Fibroblast of lung (primary cell): ENCODE results near the gene GNE. TPM values are rescaled to one million over a fixed set of nuclear protein-coding genes. Genes with fewer than 3 reads are reported as not detected.
"Not testable (repeated sequence)": the region's sequence is repeated elsewhere in the genome, so short reads cannot be mapped to it uniquely, and the experiment has no call there.

Experiments
- DNase-seq, 2 donors: peaks; one replicate each; pipeline versions ENCODE4 v3.0.0 to v3.0.0-alpha.2; 2010; ENCODE audit warnings: low read depth in 2 of 2
- H2AFZ ChIP-seq: 2 replicates; pipeline ENCODE4 v1.5.1; 2012; ENCODE audit warnings: low read length, control low read depth, inconsistent platforms
- H3K27ac ChIP-seq: 2 replicates; pipeline ENCODE4 v1.5.1; 2011; ENCODE audit warnings: low read length, control low read depth; ENCODE audit not compliant: insufficient read depth
- H3K27me3 ChIP-seq: 2 replicates; pipeline ENCODE4 v1.5.1; 2011; ENCODE audit warnings: mild to moderate bottlenecking, low read length; ENCODE audit not compliant: control insufficient read depth, insufficient read depth
- H3K36me3 ChIP-seq: 2 replicates; pipeline ENCODE4 v1.5.1; 2011; ENCODE audit warnings: low read length; ENCODE audit not compliant: control insufficient read depth, insufficient read depth
- H3K4me1 ChIP-seq: 2 replicates; pipeline ENCODE4 v1.5.1; 2011; ENCODE audit warnings: low read length; ENCODE audit not compliant: control insufficient read depth, insufficient read depth; ENCODE audit errors: extremely low read depth
- H3K4me2 ChIP-seq: 2 replicates; pipeline ENCODE4 v1.5.1; 2011; ENCODE audit warnings: low read length, control low read depth; ENCODE audit not compliant: insufficient read depth; ENCODE audit errors: extremely low read depth
- H3K4me3 ChIP-seq, 4 experiments: fragments of 200-600 bp in 1 of 4; sonication (generic) in 1 of 4; replicated peaks in 1 of 4; 2 replicates each; pipeline ENCODE4 v1.5.1; 2011 to 2016; ENCODE audit warnings: low read length in 4 of 4, low read depth in 3 of 4, mild to moderate bottlenecking in 3 of 4, control low read depth in 2 of 4, inconsistent platforms in 1 of 4, mixed read lengths in 1 of 4; ENCODE audit not compliant: insufficient read depth in 1 of 4; ENCODE audit errors: control extremely low read depth in 1 of 4
- H3K79me2 ChIP-seq: 2 replicates; pipeline ENCODE4 v1.5.1; 2012; ENCODE audit warnings: mild to moderate bottlenecking, low read length, inconsistent platforms; ENCODE audit not compliant: control insufficient read depth, insufficient read depth
- H3K9ac ChIP-seq: 2 replicates; pipeline ENCODE4 v1.5.1; 2011; ENCODE audit warnings: mild to moderate bottlenecking, low read length, control low read depth; ENCODE audit not compliant: insufficient read depth
- H3K9me3 ChIP-seq: 2 replicates; pipeline ENCODE4 v1.5.1; 2012; ENCODE audit warnings: low read depth, low read length; ENCODE audit not compliant: control insufficient read depth, insufficient read depth
- H4K20me1 ChIP-seq: 2 replicates; pipeline ENCODE4 v1.5.1; 2011; ENCODE audit warnings: low read length; ENCODE audit not compliant: control insufficient read depth, insufficient read depth; ENCODE audit errors: extremely low read depth
- CTCF ChIP-seq, 2 donors: IDR thresholded peaks in 1 of 2; conservative IDR thresholded peaks in 1 of 2; 1 replicate in 1 of 2; 2 replicates in 1 of 2; pipeline ENCODE4 v1.5.1; 2011 to 2012; ENCODE audit warnings: low read length in 2 of 2, control low read depth in 1 of 2, inconsistent platforms in 1 of 2, low read depth in 1 of 2, mild to moderate bottlenecking in 1 of 2
- EZH2 ChIP-seq: IDR thresholded peaks from 2 replicates; pipeline ENCODE4 v1.5.1; 2012; ENCODE audit warnings: low read length, control low read depth, mild to moderate bottlenecking; ENCODE audit errors: missing control alignments
- polyA plus RNA-seq, 2 donors: library from polyadenylated mRNA; depleted of rRNA in 1 of 2; stranded (reverse) in 1 of 2; unstranded in 1 of 2; fragments of >200 nt; gene quantifications; 2 replicates each; pipeline ENCODE4 v1.2.1, GENCODE V29; 2011 to 2012; ENCODE audit warnings: missing spikeins in 1 of 2
- total RNA-seq: library from RNA; depleted of rRNA; stranded (reverse); fragments of >200 nt; gene quantifications from 2 replicates; pipeline ENCODE4 v1.2.1, GENCODE V29; 2014

The GNE gene
- total and polyA plus RNA-seq, 2 donors (not counting 1 experiment from before 2014, with no cell fraction given) = 22.1 to 31.2 TPM

- no peaks in the 10 kb centered on the region for H3K9me3 ChIP-seq
- no peaks in the 10 kb centered on the region for H3K4me1 ChIP-seq
- peak in 1 of 2 donors; percentile 56 for DNase-seq
- no peak overlapping the region for H2AFZ ChIP-seq
- H3K4me3 ChIP-seq = no peak overlapping the region
- H3K79me2 ChIP-seq = no peaks in the 10 kb centered on the region
- no peak overlapping the region for H3K27ac ChIP-seq
- no peaks in the 10 kb centered on the region for H3K27me3 ChIP-seq
- H3K4me2 ChIP-seq = no peak overlapping the region
- TF ChIP-seq CTCF (conservative IDR thresholded peaks at IDR 0.05 in 1 of 2, IDR thresholded peaks at IDR 0.05 in 1 of 2; ENCODE audit: low read depth in 1 of 2, low read length in 2 of 2) (no peak), EZH2 (no peak)
- no peaks in the 10 kb centered on the region for H3K36me3 ChIP-seq
- no peaks in the 10 kb centered on the region for H4K20me1 ChIP-seq
- H3K9ac ChIP-seq = no peak overlapping the region
Measured at GRCh38 chr9:36177571-36177970, 80.7 kb downstream of the GNE start.

- H2AFZ ChIP-seq, H3K9me3 ChIP-seq, H3K4me2 ChIP-seq, H3K27ac ChIP-seq, H3K4me1 ChIP-seq, H3K9ac ChIP-seq, H3K4me3 ChIP-seq, H3K79me2 ChIP-seq, H3K36me3 ChIP-seq, DNase-seq, H4K20me1 ChIP-seq, H3K27me3 ChIP-seq: not testable (repeated sequence)
Measured at GRCh38 chr9:36176496-36176895, 81.8 kb downstream of the GNE start.

GRCh38 chr9:36175209-36175608, 83.0 kb downstream of the GNE start:
- not testable (repeated sequence) for DNase-seq, H4K20me1 ChIP-seq, H3K9me3 ChIP-seq, H3K79me2 ChIP-seq, H3K27me3 ChIP-seq, H3K36me3 ChIP-seq, H3K9ac ChIP-seq, H3K4me2 ChIP-seq, H2AFZ ChIP-seq, H3K4me3 ChIP-seq, H3K4me1 ChIP-seq, H3K27ac ChIP-seq

- no peak for DNase-seq
- Histone ChIP-seq H3K27ac (no peak overlapping the region), H3K27me3 (no peaks in the 10 kb centered on the region), H3K4me2 (no peak overlapping the region), H4K20me1 (no peaks in the 10 kb centered on the region), H3K4me3 (no peak overlapping the region), H3K4me1 (no peaks in the 10 kb centered on the region), H3K36me3 (no peaks in the 10 kb centered on the region), H2AFZ (no peak overlapping the region), H3K9ac (no peak overlapping the region), H3K79me2 (no peaks in the 10 kb centered on the region), H3K9me3 (no peaks in the 10 kb centered on the region)
- TF ChIP-seq CTCF (conservative IDR thresholded peaks at IDR 0.05 in 1 of 2, IDR thresholded peaks at IDR 0.05 in 1 of 2; ENCODE audit: low read depth in 1 of 2, low read length in 2 of 2) (no peak), EZH2 (no peak)
Measured at GRCh38 chr9:36174731-36175130, 83.5 kb downstream of the GNE start.
